HepG2 (cell line): ENCODE measurements around the gene GYS1. TPM values are rescaled to one million over a fixed set of nuclear protein-coding genes. Genes with fewer than 3 reads are reported as not detected.

Source experiments
- ATAC-seq: fragments of 200-7000 bp; cut with Tn5 transposase; 3 replicates; pipeline ENCODE4 v1.9.1; 2020; ENCODE audit warnings: mild to moderate bottlenecking, moderate library complexity
- BruUV-seq: library from RNA; stranded (reverse); fragments of 400-500 nt; replicated peaks from 2 replicates; lab custom pipeline; 2021; lab: Mats Ljungman, UMichigan
- CTCF ChIA-PET: fragments of 300-600 bp; formaldehyde crosslinking; extraction: SDS; loops from one replicate; lab custom pipeline; 2021; ENCODE audit warnings: low total read pairs, inconsistent platforms, low intra/inter-chr PET ratio; lab: Yijun Ruan, JAX
- POLR2A ChIA-PET: fragments of 350-600 bp; sonication (Branson Sonifier 250); formaldehyde crosslinking; loops from one replicate; lab custom pipeline; 2020; ENCODE audit warnings: antibody characterized with exemption, inconsistent platforms; lab: Yijun Ruan, JAX
- DNase-seq: peaks from one replicate; pipeline ENCODE4 v3.0.0-alpha.2; 2015; ENCODE audit warnings: low spot score
- FAIRE-seq: peaks from 3 replicates; lab custom pipeline; 2011; peaks lifted over from hg19 to GRCh38; lab: Jason Lieb, UNC
- H2AFZ ChIP-seq: one replicate; pipeline ENCODE4 v1.6.1; 2011; ENCODE audit warnings: low read length, inconsistent platforms
- H3K27ac ChIP-seq: fragments of 300-600 bp; 3 replicates; pipeline ENCODE4 v1.8.0; 2011; ENCODE audit warnings: mixed run types, mild to moderate bottlenecking, mixed read lengths, low read length, inconsistent platforms; ENCODE audit not compliant: insufficient read depth; ENCODE audit errors: extremely low read length
- H3K27me3 ChIP-seq, 2 experiments: fragments of 200-600 bp in 1 of 2; 2 replicates in 1 of 2; 3 replicates in 1 of 2; pipeline versions ENCODE4 v1.6.0 to v1.8.0; 2011; ENCODE audit warnings: low read length in 2 of 2, mild to moderate bottlenecking in 2 of 2, moderate library complexity in 2 of 2, inconsistent platforms in 1 of 2; ENCODE audit not compliant: insufficient read depth in 2 of 2, control insufficient read depth in 1 of 2
- H3K36me3 ChIP-seq, 2 experiments: fragments of 200-600 bp in 1 of 2; replicated peaks in 1 of 2; 2 replicates in 1 of 2; 3 replicates in 1 of 2; pipeline versions ENCODE4 v1.5.1 to v1.8.0; 2011; ENCODE audit warnings: low read length in 2 of 2, inconsistent platforms in 1 of 2; ENCODE audit not compliant: insufficient read depth in 2 of 2, control insufficient read depth in 1 of 2
- H3K4me1 ChIP-seq: 2 replicates; pipeline ENCODE4 v1.5.1; 2012; ENCODE audit warnings: low read length, inconsistent platforms; ENCODE audit not compliant: insufficient read depth
- H3K4me2 ChIP-seq: 2 replicates; pipeline ENCODE4 v1.6.0; 2011; ENCODE audit warnings: low read depth, low read length, inconsistent platforms
- H3K4me3 ChIP-seq, 3 experiments: fragments of 200-600 bp in 1 of 3; sonication (generic), shearing (Covaris generic) in 1 of 3; replicated peaks in 1 of 3; 2 replicates each; pipeline ENCODE4 v1.5.1; 2011 to 2016; ENCODE audit warnings: low read length in 3 of 3, inconsistent platforms in 2 of 3, low read depth in 2 of 3, mild to moderate bottlenecking in 2 of 3, control low read depth in 1 of 3, mixed read lengths in 1 of 3; ENCODE audit not compliant: insufficient read depth in 1 of 3
- H3K79me2 ChIP-seq: one replicate; pipeline ENCODE4 v1.6.1; 2011; ENCODE audit warnings: low read length, inconsistent platforms; ENCODE audit not compliant: insufficient read depth
- H3K9ac ChIP-seq: 2 replicates; pipeline ENCODE4 v1.6.0; 2011; ENCODE audit warnings: mild to moderate bottlenecking, low read depth, low read length, inconsistent platforms; ENCODE audit not compliant: insufficient read depth
- H3K9me3 ChIP-seq: 2 replicates; pipeline ENCODE4 v1.5.1; 2012; ENCODE audit warnings: mild to moderate bottlenecking, low read length
- H4K20me1 ChIP-seq: 2 replicates; pipeline ENCODE4 v1.6.0; 2011; ENCODE audit warnings: inconsistent platforms, mild to moderate bottlenecking, low read length, moderate library complexity; ENCODE audit not compliant: insufficient read depth
- AGO2 ChIP-seq: fragments of 200-400 bp; formaldehyde crosslinking; optimal IDR thresholded peaks from 2 replicates; pipeline ENCODE3; 2017; ENCODE audit warnings: mild to moderate bottlenecking, low read depth, low read length, moderate library complexity
- GABPA ChIP-seq, 2 experiments: IDR thresholded peaks; 2 replicates each; pipeline ENCODE4 v1.6.1; 2011 to 2016; ENCODE audit warnings: low read depth in 2 of 2, low read length in 1 of 2, missing biosample characterization in 1 of 2, missing genetic modification characterization in 1 of 2
- HOXA7 ChIP-seq: sonication (generic); formaldehyde crosslinking; IDR thresholded peaks from 2 replicates; pipeline ENCODE4 v1.8.1; 2022; ENCODE audit warnings: mild to moderate bottlenecking, missing genetic modification reagents, moderate library complexity
- RBFOX2 ChIP-seq: fragments of 200-400 bp; formaldehyde crosslinking; IDR thresholded peaks from 2 replicates; pipeline ENCODE4 v1.6.1; 2017; ENCODE audit warnings: low read depth, mild to moderate bottlenecking, low read length
- RBM22 ChIP-seq: fragments of 200-400 bp; formaldehyde crosslinking; optimal IDR thresholded peaks from 2 replicates; pipeline ENCODE3; 2017; ENCODE audit warnings: mild to moderate bottlenecking, low read length, moderate library complexity
- SMC3 ChIP-seq: IDR thresholded peaks from 2 replicates; pipeline ENCODE4 v1.6.1; 2011; ENCODE audit warnings: low read length, improper control_type of control experiment
- YY1 ChIP-seq: IDR thresholded peaks from 2 replicates; pipeline ENCODE4 v1.6.1; 2011; ENCODE audit warnings: low read length, low read depth, moderate library complexity, mild to moderate bottlenecking; ENCODE audit not compliant: insufficient read depth, insufficient replicate concordance
- ZBTB33 ChIP-seq: sonication (generic); formaldehyde crosslinking; IDR thresholded peaks from 2 replicates; pipeline ENCODE4 v1.4.0; 2020; ENCODE audit warnings: missing genetic modification reagents
- ZBTB43 ChIP-seq: sonication (generic); formaldehyde crosslinking; conservative IDR thresholded peaks from 2 replicates; pipeline ENCODE4 v1.4.0; 2020; ENCODE audit warnings: missing genetic modification reagents
- ZNF124 ChIP-seq: sonication (generic); formaldehyde crosslinking; IDR thresholded peaks from 2 replicates; pipeline ENCODE4 v1.4.0; 2020; ENCODE audit warnings: missing genetic modification reagents
- ZNF530 ChIP-seq: sonication (generic); formaldehyde crosslinking; IDR thresholded peaks from 2 replicates; pipeline ENCODE4 v1.5.0; 2020; ENCODE audit warnings: low read depth, mild to moderate bottlenecking, missing genetic modification reagents
- ZNF574 ChIP-seq: sonication (generic); formaldehyde crosslinking; IDR thresholded peaks from 2 replicates; pipeline ENCODE4 v1.4.0; 2020; ENCODE audit warnings: missing genetic modification reagents
- WGBS: methylation state at CpG from one replicate; pipeline ENCODE4 v1.1.6; 2017; ENCODE audit warnings: low lambda C conversion rate; 5-methylcytosine and 5-hydroxymethylcytosine counted together
- in situ Hi-C: cut with HindIII; loops from 2 replicates; pipeline ENCODE4 v1.10.0; 2017; ENCODE audit warnings: low pct_unique_long_range_greater_than_20kb; ENCODE audit not compliant: extremely low pct_ligation_motif_present
- intact Hi-C: fragments of 100-400 bp; cut with micrococcal nuclease; formaldehyde crosslinking; loops from one replicate; pipeline ENCODE4 v1.10.0; 2022; ENCODE audit not compliant: unreplicated experiment
- polyA plus RNA-seq, 8 experiments: library from polyadenylated mRNA; depleted of rRNA in 3 of 8; stranded (reverse) in 7 of 8; unstranded in 1 of 8; fragments of >200 nt; fragmentation: Illumina TruSeq in 4 of 8; extraction: Trizol in 4 of 8; gene quantifications; 2 replicates each; pipeline versions ENCODE4 v1.2.1 to v1.2.3, GENCODE V29; 2011 to 2016; ENCODE audit warnings: low read depth in 4 of 8, missing spikeins in 1 of 8, mixed read lengths in 1 of 8; ENCODE audit not compliant: insufficient read depth in 1 of 8
- total RNA-seq, 5 experiments: library from RNA; depleted of rRNA; stranded (reverse); fragments of >200 nt; fragmentation: Illumina TruSeq; extraction: Trizol; gene quantifications; 2 replicates each; pipeline ENCODE4 v1.2.3, GENCODE V29; 2016; ENCODE audit warnings: low read depth in 1 of 5

GYS1 gene
- total and polyA plus RNA-seq, 2 of the 13 experiments (the other 11 are each of a cell fraction or from before 2014, with no cell fraction given), result 18.4 to 42.1 TPM

GRCh38 chr19:48959341-48960239 is 33.5 kb downstream of the GYS1 start:
- WGBS, result 85% methylated on average over 16 of the region's 16 CpGs

More at GRCh38 chr19:48959341-48960239, 33.5 kb downstream of the GYS1 start:
- ChIA-PET CTCF (no interaction called here), POLR2A (interaction anchor here (0.7 to 2.2 kb wide), 5 partner anchors 9 to 86 kb away, joined by 3 to 8 read pairs (median 3); partner anchors contain the start of genes GYS1, NUCB1 and RUVBL2)
- H3K36me3 ChIP-seq, result peaks cover 2 to 3% of the 10 kb centered on the region in 2 experiments; a peak in 1 of 5 replicates
- DNase-seq (no peak), ATAC-seq (no peak), FAIRE-seq (no peak)
- intact Hi-C loops, result loop anchor here (10.0 kb wide), 2 partner anchors 85 to 175 kb away; partner anchors contain the start of gene PPP1R15A
- no peak overlapping the region for H2AFZ ChIP-seq
- H3K27me3 ChIP-seq, result no peaks in the 10 kb centered on the region; a peak in 1 of 5 replicates
- peaks cover 26% of the 10 kb centered on the region for H3K79me2 ChIP-seq
- H3K9ac ChIP-seq, result no peak overlapping the region
- H3K4me3 ChIP-seq, result no peak overlapping the region
- peaks cover 75% of the 10 kb centered on the region for H3K4me1 ChIP-seq
- H3K4me2 ChIP-seq, result no peak overlapping the region
- no peaks in the 10 kb centered on the region for H3K9me3 ChIP-seq
- no peak for TF ChIP-seq SMC3
- 0 out of 2 replicates have a peak, but pooled peaks have one; percentile 4 for TF ChIP-seq ZNF574
- TF ChIP-seq ZBTB43, result no peak
- peak; percentile 40 for TF ChIP-seq RBM22
- peak; percentile 61 for TF ChIP-seq AGO2
- no peak for TF ChIP-seq GABPA (IDR thresholded peaks at IDR 0.05; ENCODE audit: low read depth, low read length)
- 0 out of 2 replicates have a peak, but pooled peaks have one; percentile 18 for TF ChIP-seq GABPA (CRISPR knock-in tag; IDR thresholded peaks at IDR 0.05; ENCODE audit: low read depth)
- 0 out of 2 replicates have a peak, but pooled peaks have one; percentile 2 for TF ChIP-seq ZBTB33
- peak; percentile 25 for TF ChIP-seq YY1
- TF ChIP-seq ZNF124 (CRISPR knock-in tag), result no peak
- peak; percentile 36; the same call in 1 of the 2 replicates for TF ChIP-seq RBFOX2
- no peak for TF ChIP-seq ZNF530 (CRISPR knock-in tag)
- TF ChIP-seq HOXA7, result no peak
- H3K27ac ChIP-seq, result peak overlapping the region; percentile 30
- in situ Hi-C loops, result loop anchor here (5.0 kb wide), 1 partner anchor 87 kb away; the partner anchor contains the start of gene PPP1R15A
- BruUV-seq, result no TSS peak
- H4K20me1 ChIP-seq, result no peaks in the 10 kb centered on the region; the same call in 1 of the 2 replicates
